ENCODE data around the gene DGKE.

Gene DGKE

GRCh38 chr17:56847106-56847505 lies 13.2 kb downstream of the DGKE start:
- no peak for TF ChIP-seq POLR2A (IDR thresholded peaks at IDR 0.05; ENCODE audit: low read depth, low read length)
- FAIRE-seq: no peak
- no peak for DNase-seq (ENCODE audit: insufficient read length, low spot score)

DNA sequence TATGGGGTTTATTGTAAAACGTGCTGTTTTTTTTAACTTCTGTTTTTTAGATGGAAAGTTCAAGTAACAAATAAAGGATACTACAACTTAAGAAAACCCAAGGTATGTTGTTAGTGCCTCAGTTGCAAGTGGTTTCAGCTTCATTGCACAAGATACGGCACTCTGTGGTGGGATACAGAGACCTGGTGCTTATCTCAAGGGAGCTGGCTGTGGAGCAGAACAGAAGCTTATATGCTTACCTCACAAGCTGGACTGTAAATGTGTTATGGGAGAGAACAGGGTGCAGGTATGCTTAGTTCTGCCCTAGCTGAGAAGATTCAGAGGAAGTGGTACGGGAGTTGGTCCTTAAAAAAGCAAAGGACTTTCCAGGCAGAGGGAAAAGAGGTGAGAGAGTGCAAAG lies 15.2 kb downstream of the DGKE start:
- FAIRE-seq (peak; percentile 30), DNase-seq (ENCODE audit: insufficient read length, low spot score) (no peak)
- TF ChIP-seq POLR2A (IDR thresholded peaks at IDR 0.05; ENCODE audit: low read depth, low read length): no peak

DNA sequence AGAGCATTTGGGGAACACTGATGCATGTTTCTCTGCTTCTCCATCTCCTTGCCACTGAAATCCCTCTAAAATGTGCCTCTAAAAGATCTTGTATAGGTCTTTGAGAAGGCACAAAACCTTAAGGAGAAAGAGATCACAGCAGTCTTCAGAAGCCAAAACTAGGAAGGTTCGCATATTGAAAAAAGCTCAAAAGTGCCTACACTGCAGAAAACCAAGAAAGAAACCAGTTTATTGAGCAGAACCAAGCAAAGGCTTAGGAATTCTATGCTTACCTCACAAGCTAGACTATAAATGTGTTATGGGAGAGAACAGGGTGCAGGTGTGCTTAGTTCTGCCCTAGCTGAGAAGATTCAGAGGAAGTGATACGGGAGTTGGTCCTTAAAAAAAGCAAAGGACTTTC lies 16.6 kb downstream of the DGKE start:
- FAIRE-seq (peak; percentile 50), DNase-seq (ENCODE audit: insufficient read length, low spot score) (no peak)
- no peak for TF ChIP-seq POLR2A (IDR thresholded peaks at IDR 0.05; ENCODE audit: low read depth, low read length)

DNA sequence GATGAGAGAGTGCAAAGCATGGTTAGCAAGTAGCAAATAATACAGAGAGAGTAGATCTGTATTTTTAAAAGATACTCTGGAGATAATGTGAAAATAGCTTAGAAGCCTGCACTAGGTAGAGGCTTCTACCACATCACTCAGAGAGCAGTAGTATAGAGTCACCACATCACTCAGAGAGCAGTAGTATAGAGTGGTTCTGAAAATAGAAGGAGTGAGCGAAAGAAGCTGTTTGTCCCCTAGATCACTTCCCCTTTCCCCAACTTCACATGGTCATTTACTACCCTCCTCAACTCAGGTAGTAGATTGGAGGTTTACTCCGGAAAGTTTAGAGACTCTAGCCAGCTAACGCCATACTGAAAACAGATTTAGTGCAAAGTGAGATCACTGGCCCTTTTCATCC lies 17.1 kb downstream of the DGKE start:
- FAIRE-seq: peak; percentile 70
- no peak for TF ChIP-seq POLR2A (IDR thresholded peaks at IDR 0.05; ENCODE audit: low read depth, low read length)
- no peak for DNase-seq (ENCODE audit: insufficient read length, low spot score)

DNA sequence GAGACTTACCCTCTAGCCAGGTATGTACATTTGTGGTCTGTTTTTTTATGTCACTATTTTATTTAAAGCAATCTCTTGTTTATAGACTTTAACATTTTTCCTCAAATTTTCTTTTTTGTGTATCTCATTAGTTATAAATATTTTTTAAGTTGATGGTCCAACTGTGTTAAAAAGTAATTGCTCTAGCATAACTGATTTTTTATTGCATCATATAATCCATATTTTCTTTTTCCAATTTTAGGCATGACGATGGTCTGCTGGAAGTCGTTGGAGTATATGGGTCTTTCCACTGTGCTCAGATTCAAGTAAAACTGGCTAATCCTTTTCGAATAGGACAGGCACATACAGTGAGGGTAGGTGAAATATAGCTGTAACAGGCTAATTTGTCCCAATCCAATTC lies 27.9 kb downstream of the DGKE start:
- TF ChIP-seq POLR2A (IDR thresholded peaks at IDR 0.05; ENCODE audit: low read depth, low read length): no peak
- no peak for DNase-seq (ENCODE audit: insufficient read length, low spot score)

DNA sequence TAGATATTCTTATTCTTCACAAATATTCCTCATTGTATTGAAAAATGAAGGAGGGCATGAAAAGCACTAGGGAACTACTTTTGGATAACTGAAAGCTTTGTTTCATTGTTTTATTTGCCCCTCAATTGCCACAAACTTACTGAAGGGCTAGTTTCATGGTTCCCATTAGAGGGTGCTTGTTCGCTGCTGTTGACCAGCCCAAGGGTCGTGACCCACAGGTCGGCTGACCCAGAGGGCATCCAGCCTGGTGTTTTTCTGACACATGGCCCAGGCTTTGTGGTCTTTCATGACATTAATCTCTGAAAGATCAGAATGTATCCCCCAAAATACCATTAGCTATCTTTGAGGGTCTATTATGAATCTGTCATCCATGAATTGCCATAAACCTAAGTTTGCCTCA lies 30.0 kb downstream of the DGKE start:
- no peak for TF ChIP-seq POLR2A (IDR thresholded peaks at IDR 0.05; ENCODE audit: low read depth, low read length)
- DNase-seq (ENCODE audit: insufficient read length, low spot score) (no peak), FAIRE-seq (peak; percentile 58)

More for the DNA sequence above, 27.9 kb downstream of the DGKE start:
- peak; percentile 52 for FAIRE-seq

DNA sequence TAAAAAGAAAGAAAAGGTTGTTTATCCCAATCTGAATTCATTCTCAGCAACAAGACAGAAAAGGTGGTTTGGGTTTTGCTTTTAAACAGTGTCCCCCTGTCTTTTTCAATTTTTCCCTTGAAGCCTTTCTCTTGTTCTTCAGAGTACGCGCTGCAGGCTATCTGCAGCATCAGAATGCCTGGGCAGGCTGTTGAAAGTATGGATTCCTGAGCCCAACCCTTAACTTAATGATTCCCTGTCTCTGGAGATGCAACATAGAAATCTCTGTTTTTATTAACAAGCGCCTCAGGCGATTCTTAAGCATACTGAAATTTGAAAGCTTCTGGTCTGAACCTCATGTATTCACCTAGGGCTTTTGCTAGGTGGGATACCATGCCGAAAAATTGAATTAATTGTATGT lies 32.1 kb downstream of the DGKE start:
- DNase-seq (ENCODE audit: insufficient read length, low spot score) (no peak), FAIRE-seq (no peak)
- TF ChIP-seq POLR2A (IDR thresholded peaks at IDR 0.05; ENCODE audit: low read depth, low read length): no peak

- no peak for DNase-seq (ENCODE audit: insufficient read length, low spot score)
- peak; percentile 78 for FAIRE-seq
- TF ChIP-seq POLR2A (IDR thresholded peaks at IDR 0.05; ENCODE audit: low read depth, low read length): no peak
Measured at GRCh38 chr17:56866496-56866895, 32.5 kb downstream of the DGKE start.

DNA sequence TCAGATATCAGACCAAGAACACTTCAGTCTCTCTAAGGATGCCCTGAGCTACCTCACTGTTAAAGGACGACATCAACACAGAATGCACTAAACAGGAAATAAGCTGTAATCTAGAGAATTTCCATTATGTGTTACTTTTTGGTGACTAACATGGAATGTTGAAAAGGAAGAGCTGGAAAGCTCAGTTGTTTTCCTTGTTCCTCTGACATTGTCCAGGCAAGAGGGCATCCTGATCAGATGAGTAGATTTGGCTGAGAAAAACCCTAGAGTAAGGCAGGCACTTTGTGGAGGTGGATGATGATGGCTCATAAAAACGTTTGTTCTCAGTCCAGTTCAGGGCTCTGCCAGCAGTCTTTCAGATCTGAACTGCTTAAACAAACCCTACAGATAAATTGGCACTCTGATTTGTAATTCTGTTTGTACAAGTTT lies 34.0 kb downstream of the DGKE start:
- DNase-seq (ENCODE audit: insufficient read length, low spot score) (no peak), FAIRE-seq (peak; percentile 65)

GRCh38 chr17:56868716-56869115 lies 34.8 kb downstream of the DGKE start:
- DNase-seq (ENCODE audit: insufficient read length, low spot score) (no peak), FAIRE-seq (no peak)
- TF ChIP-seq POLR2A (IDR thresholded peaks at IDR 0.05; ENCODE audit: low read depth, low read length): no peak

More for the DNA sequence above, 34.0 kb downstream of the DGKE start:
- TF ChIP-seq POLR2A (IDR thresholded peaks at IDR 0.05; ENCODE audit: low read depth, low read length): no peak

DNA sequence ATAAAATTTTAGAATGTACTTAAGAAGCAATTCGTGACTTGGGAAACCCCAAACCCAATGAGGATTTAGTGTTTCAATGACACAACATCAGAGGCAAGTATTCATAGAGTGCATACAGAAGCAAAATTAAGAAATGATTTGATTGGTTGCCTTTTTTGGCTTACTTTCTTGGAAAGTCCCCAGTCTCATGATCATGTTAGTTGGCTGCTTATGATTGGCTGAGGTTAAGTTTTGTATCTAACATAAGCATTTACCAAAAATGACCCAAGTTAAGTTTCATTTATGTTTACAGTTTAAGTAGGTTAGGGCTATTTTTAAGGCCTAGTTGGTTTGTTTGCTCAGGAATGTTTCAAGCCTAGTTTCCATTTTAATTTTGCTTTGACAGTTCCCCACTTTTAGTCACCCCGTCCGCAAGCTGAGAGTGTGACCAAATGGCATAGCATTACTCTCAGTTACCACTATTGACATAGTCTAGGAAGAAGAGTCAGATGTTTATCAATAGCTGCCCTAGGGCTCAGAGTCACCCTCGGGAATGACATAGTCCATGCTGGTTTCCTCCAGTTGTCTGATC lies 36.2 kb downstream of the DGKE start:
- no peak for TF ChIP-seq POLR2A (IDR thresholded peaks at IDR 0.05; ENCODE audit: low read depth, low read length)
- no peak for FAIRE-seq
- DNase-seq (ENCODE audit: insufficient read length, low spot score): no peak

DNA sequence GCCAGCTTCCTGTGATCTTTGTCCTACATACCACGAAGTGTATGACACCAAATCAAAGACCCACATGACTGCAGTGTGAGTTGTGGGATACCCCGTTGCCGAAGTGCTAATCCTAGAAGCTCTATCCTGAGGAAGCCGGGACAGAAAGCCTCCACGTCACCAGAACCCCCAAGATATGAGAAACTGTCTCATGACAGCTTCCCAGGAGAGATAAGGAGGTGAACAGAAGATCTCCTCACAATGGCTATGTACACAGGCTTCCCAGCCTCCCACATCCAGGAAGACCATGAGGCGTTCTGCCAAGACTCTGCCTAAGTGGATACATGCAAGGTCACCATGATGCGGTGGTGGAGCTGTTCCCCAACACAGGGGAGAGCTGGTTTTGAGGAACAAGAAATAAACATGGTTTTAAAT lies 42.8 kb downstream of the DGKE start:
- FAIRE-seq (no peak), DNase-seq (ENCODE audit: insufficient read length, low spot score) (no peak)
- no peak for TF ChIP-seq POLR2A (IDR thresholded peaks at IDR 0.05; ENCODE audit: low read depth, low read length)

DNA sequence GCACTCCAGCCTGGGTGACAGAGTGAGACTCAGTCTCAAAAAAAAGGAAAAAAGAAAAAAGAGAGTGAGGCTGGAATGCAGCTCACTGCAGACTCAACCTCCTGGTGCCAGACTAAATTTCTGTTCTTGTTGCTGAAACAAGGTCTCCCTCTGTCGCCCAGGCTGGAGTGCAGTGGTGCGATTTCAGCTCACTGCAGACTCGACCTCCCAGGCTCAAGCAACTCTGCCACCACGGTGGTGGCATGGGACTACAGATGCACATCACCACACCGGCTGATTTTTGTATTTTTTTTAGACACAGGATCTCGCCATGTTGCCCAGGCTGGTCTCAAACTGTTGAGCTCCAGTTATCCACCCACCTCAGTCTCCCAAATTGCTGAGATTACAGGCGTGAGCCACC lies 45.3 kb downstream of the DGKE start:
- FAIRE-seq (no peak), DNase-seq (ENCODE audit: insufficient read length, low spot score) (no peak)
- no peak for TF ChIP-seq POLR2A (IDR thresholded peaks at IDR 0.05; ENCODE audit: low read depth, low read length)

DNA sequence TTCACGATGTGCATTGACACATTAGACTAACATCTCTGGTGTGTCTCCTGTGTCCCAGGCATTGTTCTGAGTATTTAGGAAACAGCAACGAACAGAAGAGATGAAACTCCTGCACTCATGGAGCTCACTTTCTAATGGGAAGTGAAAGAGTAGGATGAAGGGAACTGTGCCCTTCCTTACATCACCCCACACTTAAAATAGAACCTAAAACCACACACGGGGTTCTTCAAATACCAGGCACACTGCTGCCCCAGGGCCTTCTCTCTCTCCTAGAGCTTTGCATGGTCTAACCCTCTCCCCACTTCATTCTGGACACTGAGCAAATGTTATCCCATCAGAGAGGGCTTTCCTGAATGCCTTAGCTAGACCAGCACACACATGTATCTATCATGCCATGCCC lies 46.2 kb downstream of the DGKE start:
- FAIRE-seq (no peak), DNase-seq (ENCODE audit: insufficient read length, low spot score) (no peak)
- no peak for TF ChIP-seq POLR2A (IDR thresholded peaks at IDR 0.05; ENCODE audit: low read depth, low read length)

DNA sequence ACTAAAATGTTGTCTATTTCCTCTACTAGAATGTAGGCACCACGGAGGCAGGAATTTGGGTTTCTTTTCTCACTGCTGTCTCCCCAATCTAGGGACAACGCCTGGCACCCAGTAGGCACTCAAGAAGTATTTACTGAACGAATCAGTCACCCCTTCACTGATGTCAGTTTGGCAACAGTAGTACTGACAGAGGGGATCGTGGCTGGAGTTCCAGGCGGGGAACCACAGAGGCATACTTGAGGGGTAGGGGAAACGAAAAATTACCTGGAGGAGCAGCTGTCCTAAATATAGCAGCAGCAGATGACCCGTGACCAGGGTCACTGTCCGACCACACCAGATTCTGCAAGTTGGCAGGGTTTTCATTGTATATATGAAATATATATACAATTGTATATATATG lies 46.6 kb downstream of the DGKE start:
- FAIRE-seq (no peak), DNase-seq (ENCODE audit: insufficient read length, low spot score) (no peak)
- no peak for TF ChIP-seq POLR2A (IDR thresholded peaks at IDR 0.05; ENCODE audit: low read depth, low read length)
